Stimulated activated CD8-positive, alpha-beta memory T cell treated with anti-CD3 and anti-CD28 coated beads, Interleukin-7, amount 100 ng/mL, for 4 hours (primary cell): Measurements from ENCODE around the gene HDLBP.
"Not testable (repeated sequence)": the region's sequence is repeated elsewhere in the genome, so short reads cannot be mapped to it uniquely, and the experiment has no call there.

Source experiments
- DNase-seq, 2 donors: peaks; one replicate each; pipeline ENCODE4 v3.0.0-alpha.2; 2020; ENCODE audit warnings: low read depth in 2 of 2

Gene HDLBP

DNA sequence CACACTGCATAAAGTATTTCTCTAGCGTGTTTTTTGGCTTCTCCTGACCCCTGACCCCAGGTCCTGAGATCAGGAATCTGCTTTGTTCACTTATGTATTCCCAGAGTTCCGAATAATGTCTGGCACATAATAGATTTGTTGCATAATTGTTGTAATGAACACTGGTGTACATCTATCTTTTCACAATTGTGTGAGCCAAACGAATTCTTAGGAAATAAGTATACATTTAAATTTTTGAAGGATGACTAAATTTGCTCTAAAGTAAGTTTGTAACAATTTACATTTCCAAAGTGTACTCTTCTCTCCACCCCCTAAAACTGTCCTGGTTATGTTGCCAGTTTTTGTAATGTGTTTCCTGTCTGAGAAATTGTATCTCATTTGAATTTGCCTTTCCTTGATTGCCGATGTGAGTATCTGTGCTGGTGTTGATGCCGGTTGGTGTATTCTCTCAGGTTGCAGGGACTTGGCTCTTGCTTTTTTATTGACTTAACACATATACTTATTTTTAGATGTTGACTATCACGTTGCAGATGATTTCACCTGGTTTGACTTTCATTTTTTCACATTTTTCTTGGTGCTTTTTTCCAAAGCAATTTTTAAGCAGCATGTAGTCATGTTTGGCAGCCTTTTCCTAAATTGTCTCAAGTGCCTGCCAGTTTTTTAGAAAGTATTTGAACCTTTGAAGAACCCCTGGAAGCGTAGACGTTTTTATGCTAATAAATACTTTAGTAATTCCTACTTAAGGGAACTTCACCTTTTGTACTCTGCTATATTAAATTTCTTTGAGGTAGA is 24.6 kb upstream of the HDLBP start:
- DNase-seq: no peak

DNA sequence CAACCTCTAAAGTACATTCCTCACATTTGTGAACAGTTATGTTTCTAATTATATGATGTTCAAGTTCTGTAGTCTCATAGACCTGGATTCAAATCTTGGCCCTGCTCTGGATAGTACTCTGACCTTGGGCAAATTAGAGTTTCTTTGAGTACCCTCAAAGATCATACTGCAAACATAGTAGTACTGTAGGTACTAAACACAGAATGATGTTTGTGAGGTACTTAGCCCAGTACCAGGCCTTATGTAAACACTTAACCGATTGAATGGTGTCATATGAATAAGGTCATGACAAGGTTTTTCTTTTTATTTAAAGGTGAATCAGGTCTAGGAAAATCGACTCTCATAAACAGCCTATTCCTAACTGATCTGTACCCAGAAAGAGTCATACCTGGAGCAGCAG is 19.3 kb upstream of the HDLBP start:
- no peak for DNase-seq

DNA sequence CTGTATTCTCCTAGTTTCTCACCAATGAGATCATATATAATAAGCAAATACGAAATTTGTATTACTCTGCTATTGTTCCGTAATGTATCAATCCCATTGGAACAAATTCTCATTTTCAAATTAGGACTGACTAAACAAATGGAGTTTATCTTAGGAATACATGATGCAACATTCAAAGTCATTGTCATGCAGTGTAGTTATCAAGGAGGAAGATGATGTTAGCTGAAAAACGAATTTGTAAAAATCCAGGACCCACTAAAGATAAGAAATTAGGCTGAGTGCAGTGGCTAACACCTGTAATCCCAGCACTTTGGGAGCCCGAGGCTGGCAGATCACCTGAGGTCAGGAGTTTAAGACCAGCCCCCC is 15.1 kb upstream of the HDLBP start:
- DNase-seq: no peak

- no peak for DNase-seq
These were observed 14.5 kb upstream of the HDLBP start for GRCh38 chr2:241329669-241330615.

DNA sequence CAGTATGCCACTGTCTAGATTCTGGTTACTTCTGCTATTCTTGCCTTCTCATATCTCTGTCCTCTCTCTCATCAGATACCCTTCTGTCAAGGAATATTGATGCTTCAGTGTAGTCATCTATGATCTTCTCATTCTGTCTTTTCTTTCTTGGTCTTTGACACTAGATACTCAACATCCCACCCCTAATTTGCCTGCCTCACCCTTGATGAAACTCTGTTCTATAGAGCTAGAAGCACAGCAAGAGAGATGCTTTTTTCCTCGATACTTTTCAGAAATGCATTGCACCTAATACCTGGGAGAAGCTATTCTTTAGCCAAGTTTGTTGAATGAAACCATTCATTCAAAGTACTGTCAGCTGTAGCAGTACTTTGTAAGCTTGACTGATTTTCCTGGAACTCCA is 9.8 kb upstream of the HDLBP start:
- DNase-seq: no peak

DNA sequence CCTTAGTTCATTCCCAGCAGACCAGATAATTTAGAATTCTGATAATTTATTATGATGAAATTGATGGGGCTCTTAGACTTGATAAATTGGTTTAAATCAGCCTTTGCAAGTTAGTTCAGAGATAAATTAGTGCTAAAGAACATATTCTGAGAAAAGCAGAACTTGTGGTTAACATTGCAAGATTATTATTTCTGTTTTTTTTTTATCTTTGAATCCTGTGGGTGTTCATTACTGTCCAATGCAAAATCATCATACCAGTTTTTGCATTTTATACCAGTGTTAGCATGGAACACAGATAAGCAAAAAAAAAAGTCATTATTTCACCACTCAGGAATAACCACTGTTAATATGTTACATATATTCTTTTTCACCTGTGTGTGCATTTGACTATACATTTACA is 9.3 kb upstream of the HDLBP start:
- no peak for DNase-seq

GRCh38 chr2:241323778-241324177 is 8.3 kb upstream of the HDLBP start:
- DNase-seq: no peak

DNA sequence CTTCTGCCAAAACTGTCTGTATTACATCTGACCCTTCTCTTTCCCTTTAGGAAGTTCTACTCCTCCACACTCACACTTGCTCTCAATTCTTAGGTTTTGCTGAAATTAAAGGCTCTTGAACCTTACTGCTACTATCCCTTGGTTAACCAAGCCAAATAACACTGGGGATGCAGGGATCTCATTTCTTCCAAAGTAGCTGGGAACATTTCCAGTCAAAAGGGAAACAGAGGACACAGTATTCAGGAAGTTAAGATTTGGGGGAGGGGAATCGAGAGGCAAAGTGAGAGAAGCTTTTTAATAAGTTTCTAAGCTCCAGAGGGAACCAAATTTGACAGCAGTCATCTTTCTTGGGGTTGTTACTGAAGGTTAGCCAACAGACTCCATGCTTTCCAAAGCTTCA is 6.4 kb upstream of the HDLBP start:
- DNase-seq: no peak

DNA sequence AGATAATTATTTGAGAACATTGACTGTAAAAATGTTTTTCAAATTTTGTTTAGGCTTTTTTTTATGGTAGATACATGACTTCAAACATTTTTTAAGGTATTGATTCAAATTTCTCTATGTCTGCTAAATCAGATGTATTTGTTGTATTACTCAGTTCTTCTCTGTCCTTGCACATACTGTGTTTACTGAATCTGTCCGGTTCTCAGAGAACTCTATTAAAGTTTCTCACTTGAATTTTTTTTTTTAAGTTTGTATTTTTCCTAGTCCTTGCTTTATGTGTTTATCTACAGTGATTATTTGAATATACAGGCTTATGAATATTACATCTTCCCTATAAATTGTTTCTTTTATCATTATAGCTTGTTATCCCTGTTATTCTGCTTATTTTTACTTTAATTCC is 5.6 kb upstream of the HDLBP start:
- DNase-seq: no peak

DNA sequence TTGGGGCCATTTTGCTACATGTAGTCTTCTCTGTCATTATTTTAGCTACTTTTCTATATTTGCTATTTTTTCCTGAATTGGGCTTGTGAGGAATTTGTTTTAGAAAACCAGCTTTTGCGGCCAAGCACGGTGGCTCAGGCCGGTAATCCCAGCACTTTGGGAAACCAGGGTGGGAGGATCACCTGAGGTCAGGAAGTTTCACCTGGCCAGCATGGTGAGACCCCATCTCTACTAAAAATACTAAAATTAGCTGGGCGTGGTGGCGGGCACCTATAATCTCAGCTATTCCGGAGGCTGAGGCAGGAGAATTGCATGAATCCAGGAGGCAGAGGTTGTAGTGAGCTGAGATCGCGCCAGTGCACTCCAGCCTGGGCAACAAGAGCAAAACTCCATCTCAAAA is 4.9 kb upstream of the HDLBP start:
- DNase-seq: no peak

DNA sequence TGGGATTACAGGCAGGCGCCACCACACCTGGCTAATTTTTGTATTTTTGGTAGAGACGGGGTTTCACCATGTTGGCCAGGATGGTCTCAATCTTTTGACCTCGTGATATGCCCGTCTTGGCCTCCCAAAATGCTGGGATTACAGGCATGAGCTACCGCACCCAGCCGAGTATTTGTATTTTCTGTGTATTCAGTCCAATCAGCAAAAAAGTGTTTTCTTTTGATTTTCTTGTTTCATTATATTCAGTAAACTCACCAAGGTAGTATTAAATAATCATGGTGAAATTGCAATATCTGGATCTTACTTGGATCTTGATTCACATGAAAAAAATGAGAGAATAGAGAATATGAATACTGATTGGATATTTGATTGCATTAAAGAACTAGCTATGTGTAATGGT is 3.4 kb upstream of the HDLBP start:
- DNase-seq: not testable (repeated sequence)

GRCh38 chr2:241317391-241317790 is 1.9 kb upstream of the HDLBP start:
- no peak for DNase-seq

GRCh38 chr2:241316825-241317224 is 1.4 kb upstream of the HDLBP start:
- DNase-seq: no peak

- peak; percentile 49 to 75 for DNase-seq
These were observed 583 bp upstream of the HDLBP start, which contains the start of gene SEPTIN2 for GRCh38 chr2:241315879-241316631. TSS of gene SEPTIN2 (plus strand) at chr2:241315925. CDS start at chr2:241324233, 8,308 bp downstream.

DNA sequence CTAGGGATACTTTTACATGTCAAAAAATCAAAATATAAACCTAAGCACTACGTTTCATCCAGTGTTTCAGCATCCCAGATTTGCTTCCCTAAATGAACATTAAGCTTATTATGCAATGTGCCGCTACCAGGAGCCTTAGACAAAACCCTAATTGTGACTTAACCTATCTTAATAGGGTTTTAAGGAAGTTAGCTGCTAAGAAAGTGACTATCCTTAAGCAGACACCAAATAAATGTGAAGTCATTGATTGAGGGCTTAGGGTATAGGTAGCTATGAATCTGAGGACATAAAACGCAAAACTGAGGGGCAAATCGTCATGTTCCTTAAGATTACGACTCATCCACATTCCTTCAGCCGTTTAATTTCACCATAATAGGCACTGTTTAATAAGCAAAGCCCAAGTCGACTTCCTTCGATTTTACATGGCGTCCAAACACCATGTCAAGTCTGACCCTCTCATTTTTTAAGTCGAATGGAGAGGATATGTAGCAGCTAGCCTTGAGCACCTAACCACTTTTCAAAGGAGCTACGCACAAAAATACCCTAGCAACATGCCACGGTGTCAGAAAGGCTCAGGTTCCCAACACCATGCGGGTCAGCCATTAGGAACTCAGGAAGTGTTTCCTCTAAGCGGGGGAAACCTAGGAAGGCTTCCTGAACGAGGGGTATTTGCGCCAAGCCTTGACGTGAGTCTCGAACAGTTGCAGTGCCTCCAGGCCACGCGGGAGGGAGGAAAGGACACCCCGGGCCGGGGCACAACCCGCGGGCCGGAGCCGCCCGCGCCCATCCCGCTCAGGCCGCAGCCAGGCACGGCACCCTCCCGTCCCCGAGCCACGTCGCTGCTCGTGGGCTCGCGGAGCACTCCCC is 1.0 kb downstream of the HDLBP start:
- DNase-seq: no peak

DNA sequence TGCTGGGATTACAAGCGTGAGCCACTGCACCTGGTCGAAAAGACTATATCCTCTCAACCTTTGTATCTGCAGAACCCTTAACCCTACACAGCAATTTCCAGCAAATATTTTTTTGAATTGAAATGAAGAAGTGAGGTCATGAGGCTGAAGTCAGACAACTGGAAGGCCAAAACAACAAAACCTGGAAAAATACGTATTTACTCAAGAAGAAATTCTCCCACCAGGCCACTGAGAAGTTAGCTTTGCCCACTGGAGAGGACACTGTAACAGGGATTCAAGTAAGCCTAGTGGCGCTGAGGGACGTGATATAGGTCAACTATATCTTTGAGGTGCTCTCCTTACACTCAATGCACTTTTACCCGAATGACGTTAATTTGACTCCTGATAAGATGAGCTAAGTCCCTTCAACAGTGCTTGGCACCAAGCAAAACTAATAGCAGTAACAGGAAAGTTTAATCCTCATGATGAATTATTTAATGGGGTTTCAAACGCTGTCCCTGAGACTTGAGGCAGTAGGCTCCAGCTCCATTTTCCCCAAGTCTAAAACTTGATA is 1.9 kb downstream of the HDLBP start:
- no peak for DNase-seq

GRCh38 chr2:241312082-241312481 is 3.4 kb downstream of the HDLBP start:
- no peak for DNase-seq

DNA sequence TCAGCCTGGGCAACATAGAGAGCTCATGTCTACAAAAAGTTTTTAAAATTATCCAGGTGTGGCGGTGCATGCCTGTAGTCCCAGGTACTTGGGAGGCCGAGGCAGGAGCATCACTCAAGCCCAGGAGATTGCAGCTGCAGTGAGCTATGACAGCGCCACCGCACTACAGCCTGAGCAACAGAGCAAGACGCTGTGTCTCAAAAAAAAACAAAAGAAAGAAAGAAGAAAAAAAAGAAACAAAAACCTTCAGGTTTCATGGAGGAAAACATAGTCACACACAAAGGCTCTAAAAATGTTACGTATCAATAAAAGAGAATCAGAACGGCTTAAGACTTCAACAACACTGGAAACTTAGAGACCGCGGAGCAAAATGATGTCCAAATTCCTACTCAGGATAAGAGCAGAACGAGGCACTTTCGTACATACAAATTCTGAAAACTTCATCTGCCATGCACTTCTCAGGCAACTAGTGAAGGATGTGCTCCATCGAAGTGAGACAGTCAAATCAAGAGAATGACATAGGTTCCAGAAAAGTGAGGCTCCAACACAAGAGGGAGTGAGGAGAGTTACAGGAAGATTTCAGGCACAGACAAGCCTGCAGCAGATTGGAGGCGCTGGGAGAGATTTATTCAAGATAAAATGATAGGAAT is 4.4 kb downstream of the HDLBP start:
- no peak for DNase-seq

DNA sequence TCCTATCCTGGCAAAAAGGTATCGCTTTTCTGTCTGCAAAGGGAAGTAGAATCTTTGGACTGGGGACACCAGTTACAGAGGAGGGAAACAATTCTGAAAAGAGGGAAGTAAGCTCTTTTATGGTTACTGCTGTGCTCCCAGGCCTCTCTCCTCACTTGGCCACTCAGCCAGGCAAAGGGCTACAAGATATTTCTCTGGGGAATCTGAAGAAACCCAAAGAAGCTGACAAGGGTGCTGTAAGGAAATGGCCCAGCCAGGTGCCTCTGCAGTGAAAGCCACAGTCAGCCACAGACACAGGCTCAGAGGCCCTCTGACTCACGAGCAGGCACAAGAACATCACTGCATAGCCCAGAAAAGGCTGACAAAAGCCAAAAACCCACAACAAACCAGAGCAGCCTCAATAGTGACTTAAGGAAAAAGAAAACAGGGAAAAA is 5.8 kb downstream of the HDLBP start:
- DNase-seq: peak; percentile 54 to 57

DNA sequence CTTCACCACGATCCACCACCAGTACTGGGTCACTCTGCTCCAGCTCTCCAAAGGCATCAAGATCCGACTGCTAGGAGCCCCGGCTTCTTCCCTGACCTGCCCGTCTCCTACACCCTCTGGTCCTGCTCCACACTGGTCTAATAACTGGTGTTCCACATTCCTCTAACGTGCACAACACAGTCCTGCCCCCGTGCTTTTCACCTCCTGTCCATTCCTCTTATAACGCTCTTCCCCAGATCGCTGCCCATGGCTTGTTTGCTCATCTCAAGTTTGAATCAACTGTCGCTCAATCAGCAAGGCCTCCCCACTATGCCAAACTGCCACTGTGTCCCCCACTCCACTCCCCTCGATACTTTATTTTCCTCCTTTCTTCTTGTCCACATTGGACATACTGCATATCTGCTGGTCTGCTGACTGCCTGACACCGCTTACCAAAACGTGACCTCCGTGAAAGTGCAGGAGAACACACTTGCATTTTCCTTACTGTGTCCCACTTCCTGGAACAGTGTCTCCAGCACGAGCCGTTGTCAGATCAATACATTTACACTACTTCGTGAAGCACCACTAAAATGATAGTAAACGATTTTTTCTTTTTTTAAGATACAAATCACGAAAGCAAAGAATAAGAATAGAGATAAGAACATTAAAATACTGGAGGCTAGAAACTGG is 6.5 kb downstream of the HDLBP start:
- no peak for DNase-seq
